Adrenal gland (tissue), 5 donors: ENCODE data around the gene USP14.

Experiments used
- POLR2A ChIP-seq, 2 donors: fragments of 450-650 bp; IDR thresholded peaks; one replicate each; pipeline ENCODE4 v1.6.1; 2017; ENCODE audit warnings: antibody characterized with exemption in 2 of 2, mild to moderate bottlenecking in 2 of 2, moderate library complexity in 1 of 2
- TF ChIP-seq, protein P1 (sequence below), 6 experiments: fragments of 450-650 bp in 4 of 6; fragments of 200-600 bp in 2 of 6; sonication (generic) in 1 of 6; IDR thresholded peaks; 1 replicate in 5 of 6; 2 replicates in 1 of 6; pipeline versions ENCODE4 v1.5.1 to v1.8.0; 2016 to 2021; ENCODE audit warnings: antibody characterized with exemption in 6 of 6, mild to moderate bottlenecking in 2 of 6, moderate library complexity in 1 of 6
- donor health status: DM: no; HTN: no; CAD: no.

DNA sequence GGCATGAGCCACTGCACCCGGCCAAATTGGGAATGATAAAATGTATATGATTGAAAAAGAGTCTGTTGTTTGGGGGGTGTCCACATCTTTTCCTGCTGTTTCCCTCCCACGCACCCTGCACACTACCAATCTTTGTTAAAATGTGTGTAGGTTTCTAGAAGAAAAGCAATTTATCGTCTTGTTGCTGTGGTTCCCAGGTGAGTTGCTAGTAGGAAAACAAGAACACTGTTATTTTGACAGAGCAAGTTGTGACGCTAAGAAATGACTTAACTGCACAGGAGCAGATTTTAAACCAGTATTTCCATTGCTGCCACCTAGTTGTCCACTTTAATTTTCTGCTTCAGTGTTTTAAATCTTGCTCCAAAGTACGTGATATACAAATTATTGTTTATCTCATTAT, 21.0 kb upstream of the USP14 start:
- TF ChIP-seq POLR2A (IDR thresholded peaks at IDR 0.05): no peak
- TF ChIP-seq, protein P1, sequence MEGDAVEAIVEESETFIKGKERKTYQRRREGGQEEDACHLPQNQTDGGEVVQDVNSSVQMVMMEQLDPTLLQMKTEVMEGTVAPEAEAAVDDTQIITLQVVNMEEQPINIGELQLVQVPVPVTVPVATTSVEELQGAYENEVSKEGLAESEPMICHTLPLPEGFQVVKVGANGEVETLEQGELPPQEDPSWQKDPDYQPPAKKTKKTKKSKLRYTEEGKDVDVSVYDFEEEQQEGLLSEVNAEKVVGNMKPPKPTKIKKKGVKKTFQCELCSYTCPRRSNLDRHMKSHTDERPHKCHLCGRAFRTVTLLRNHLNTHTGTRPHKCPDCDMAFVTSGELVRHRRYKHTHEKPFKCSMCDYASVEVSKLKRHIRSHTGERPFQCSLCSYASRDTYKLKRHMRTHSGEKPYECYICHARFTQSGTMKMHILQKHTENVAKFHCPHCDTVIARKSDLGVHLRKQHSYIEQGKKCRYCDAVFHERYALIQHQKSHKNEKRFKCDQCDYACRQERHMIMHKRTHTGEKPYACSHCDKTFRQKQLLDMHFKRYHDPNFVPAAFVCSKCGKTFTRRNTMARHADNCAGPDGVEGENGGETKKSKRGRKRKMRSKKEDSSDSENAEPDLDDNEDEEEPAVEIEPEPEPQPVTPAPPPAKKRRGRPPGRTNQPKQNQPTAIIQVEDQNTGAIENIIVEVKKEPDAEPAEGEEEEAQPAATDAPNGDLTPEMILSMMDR (IDR thresholded peaks at IDR 0.05): no peak
